HEK293 (cell line): Measurements from ENCODE around the gene XIRP1.

ENCODE experiments used
- CTCF ChIA-PET: fragments of 350-600 bp; formaldehyde crosslinking; extraction: SDS; loops from one replicate; lab custom pipeline; 2021; ENCODE audit warnings: antibody characterized with exemption; lab: Yijun Ruan, JAX
- POLR2A ChIA-PET: fragments of 300-600 bp; formaldehyde crosslinking; extraction: SDS; loops from one replicate; lab custom pipeline; 2020; ENCODE audit warnings: antibody characterized with exemption, inconsistent platforms; lab: Yijun Ruan, JAX
- H3K27ac ChIP-seq: fragments of 200-500 bp; sonication (Bioruptor generic); 2 replicates; pipeline ENCODE4 v1.5.1; 2014; ENCODE audit warnings: low read depth, low read length, control low read depth, inconsistent platforms; ENCODE audit errors: extremely low read depth
- H3K36me3 ChIP-seq, 2 experiments: fragments of 200-500 bp in 1 of 2; sonication (Bioruptor generic) in 1 of 2; 1 replicate in 1 of 2; 2 replicates in 1 of 2; pipeline ENCODE4 v1.5.1; 2014 to 2017; ENCODE audit warnings: inconsistent platforms in 2 of 2, low read length in 2 of 2; ENCODE audit not compliant: control insufficient read depth in 2 of 2, insufficient read depth in 1 of 2
- H3K4me1 ChIP-seq: fragments of 200-500 bp; sonication (Bioruptor generic); 2 replicates; pipeline ENCODE4 v1.5.1; 2014; ENCODE audit warnings: mild to moderate bottlenecking, low read length, inconsistent platforms; ENCODE audit not compliant: control insufficient read depth, insufficient read depth
- H3K4me3 ChIP-seq: 2 replicates; pipeline ENCODE4 v1.5.1; 2011; ENCODE audit warnings: low read depth, mild to moderate bottlenecking, control low read depth, low read length, moderate library complexity
- H3K9me3 ChIP-seq: fragments of 200-500 bp; sonication (Bioruptor generic); 2 replicates; pipeline ENCODE4 v1.5.1; 2014; ENCODE audit warnings: low read depth, low read length, inconsistent platforms; ENCODE audit not compliant: control insufficient read depth, insufficient read depth
- BCL11B ChIP-seq: fragments of 450-650 bp; formaldehyde crosslinking; IDR thresholded peaks from 2 replicates; pipeline ENCODE4 v1.5.1; 2016; ENCODE audit warnings: low read depth, missing biosample characterization, missing genetic modification characterization
- ELK4 ChIP-seq: IDR thresholded peaks from 2 replicates; pipeline ENCODE4 v1.6.1; 2011; ENCODE audit warnings: mild to moderate bottlenecking, low read depth, low read length, borderline replicate concordance
- GLI4 ChIP-seq: fragments of 450-650 bp; formaldehyde crosslinking; IDR thresholded peaks from 2 replicates; pipeline ENCODE4 v1.5.1; 2016; ENCODE audit warnings: missing biosample characterization, missing genetic modification characterization
- OSR2 ChIP-seq: fragments of 450-650 bp; formaldehyde crosslinking; IDR thresholded peaks from 2 replicates; pipeline ENCODE4 v1.5.1; 2016; ENCODE audit warnings: missing biosample characterization, missing genetic modification characterization
- OVOL3 ChIP-seq: fragments of 450-650 bp; formaldehyde crosslinking; IDR thresholded peaks from 2 replicates; pipeline ENCODE4 v1.5.1; 2016; ENCODE audit warnings: missing biosample characterization, missing genetic modification characterization
- YY2 ChIP-seq: fragments of 450-650 bp; formaldehyde crosslinking; IDR thresholded peaks from 2 replicates; pipeline ENCODE4 v1.5.1; 2016; ENCODE audit warnings: missing biosample characterization, missing genetic modification characterization
- ZBTB21 ChIP-seq: fragments of 450-650 bp; formaldehyde crosslinking; IDR thresholded peaks from 2 replicates; pipeline ENCODE4 v1.5.1; 2017; ENCODE audit warnings: missing biosample characterization, missing genetic modification characterization
- ZBTB49 ChIP-seq: fragments of 450-650 bp; formaldehyde crosslinking; IDR thresholded peaks from 2 replicates; pipeline ENCODE4 v1.5.1; 2016; ENCODE audit warnings: missing biosample characterization, missing genetic modification characterization, low read depth
- ZBTB8A ChIP-seq: fragments of 450-650 bp; formaldehyde crosslinking; IDR thresholded peaks from 2 replicates; pipeline ENCODE4 v1.5.1; 2016; ENCODE audit warnings: missing biosample characterization, missing genetic modification characterization
- ZNF133 ChIP-seq: fragments of 450-650 bp; formaldehyde crosslinking; IDR thresholded peaks from 2 replicates; pipeline ENCODE4 v1.5.1; 2016; ENCODE audit warnings: missing biosample characterization, missing genetic modification characterization
- ZNF211 ChIP-seq: fragments of 450-650 bp; formaldehyde crosslinking; IDR thresholded peaks from 2 replicates; pipeline ENCODE4 v1.5.1; 2016; ENCODE audit warnings: low read depth, missing biosample characterization, missing genetic modification characterization
- ZNF280D ChIP-seq: fragments of 450-650 bp; formaldehyde crosslinking; IDR thresholded peaks from 2 replicates; pipeline ENCODE4 v1.5.1; 2016; ENCODE audit warnings: missing biosample characterization, missing genetic modification characterization
- ZNF398 ChIP-seq: fragments of 450-650 bp; formaldehyde crosslinking; IDR thresholded peaks from 2 replicates; pipeline ENCODE4 v1.5.1; 2017; ENCODE audit warnings: missing biosample characterization, missing genetic modification characterization
- ZNF433 ChIP-seq: fragments of 450-650 bp; formaldehyde crosslinking; IDR thresholded peaks from 2 replicates; pipeline ENCODE4 v1.5.1; 2016; ENCODE audit warnings: missing biosample characterization, missing genetic modification characterization, low read depth
- ZNF488 ChIP-seq: fragments of 450-650 bp; formaldehyde crosslinking; IDR thresholded peaks from 2 replicates; pipeline ENCODE4 v1.5.1; 2016; ENCODE audit warnings: missing biosample characterization, missing genetic modification characterization
- ZNF623 ChIP-seq: fragments of 450-650 bp; formaldehyde crosslinking; IDR thresholded peaks from 2 replicates; pipeline ENCODE4 v1.5.1; 2016; ENCODE audit warnings: missing biosample characterization, missing genetic modification characterization

The XIRP1 gene

GRCh38 chr3:39136533-39137434 lies 55.6 kb downstream of the XIRP1 start:
- ChIA-PET POLR2A (no interaction called here), CTCF (interaction anchor here (0.7 to 1.4 kb wide), 2 partner anchors 10 to 722 kb away, joined by 3 to 5 read pairs; no protein-coding TSS in a partner anchor)
- no peak for TF ChIP-seq ZNF488 (tag by site-specific recombination)
- TF ChIP-seq OSR2 (tag by site-specific recombination): no peak
- no peak for TF ChIP-seq ZNF280D (tag by site-specific recombination)
- no peak for TF ChIP-seq ZBTB49
- no peak for TF ChIP-seq ELK4
- TF ChIP-seq OVOL3 (tag by site-specific recombination): no peak
- no peak for TF ChIP-seq ZBTB21 (tag by site-specific recombination)

GRCh38 chr3:39135170-39135805 lies 57.1 kb downstream of the XIRP1 start:
- CTCF ChIA-PET: interaction anchor here (0.7 to 2.0 kb wide), 2 partner anchors 61 to 153 kb away, joined by 3 to 6 read pairs; no protein-coding TSS in a partner anchor
- H3K27ac ChIP-seq: no peak overlapping the region
- POLR2A ChIA-PET: no interaction called here

More at GRCh38 chr3:39136533-39137434, 55.6 kb downstream of the XIRP1 start:
- Histone ChIP-seq H3K36me3 (peaks cover 0 to 16% of the 10 kb centered on the region in 2 experiments; a peak in 1 of 3 replicates), H3K4me1 (no peaks in the 10 kb centered on the region), H3K27ac (no peak overlapping the region), H3K9me3 (no peaks in the 10 kb centered on the region), H3K4me3 (no peak overlapping the region)

More at GRCh38 chr3:39135170-39135805, 57.1 kb downstream of the XIRP1 start:
- Histone ChIP-seq H3K4me3 (no peak overlapping the region), H3K9me3 (no peaks in the 10 kb centered on the region), H3K4me1 (no peaks in the 10 kb centered on the region), H3K36me3 (peaks cover 0 to 1% of the 10 kb centered on the region in 2 experiments; a peak in 1 of 3 replicates)
- TF ChIP-seq BCL11B (tag by site-specific recombination) (no peak), ZNF398 (tag by site-specific recombination) (no peak), ZNF280D (tag by site-specific recombination) (no peak), ZBTB8A (tag by site-specific recombination) (no peak), ZNF211 (tag by site-specific recombination) (no peak), ZNF433 (no peak), OVOL3 (tag by site-specific recombination) (no peak), YY2 (tag by site-specific recombination) (no peak), ZNF623 (no peak), ZNF133 (tag by site-specific recombination) (no peak), GLI4 (tag by site-specific recombination) (no peak)
